ENCODE measurements around the gene HOXC10. TPM values are rescaled to one million over a fixed set of nuclear protein-coding genes. Genes with fewer than 3 reads are reported as not detected.

Gene HOXC10
- total RNA-seq, 1 experiment from 2014 or later: 3.8 TPM

- Histone ChIP-seq H4K20me1 (ENCODE audit: insufficient read depth) (no peaks in the 10 kb centered on the region), H3K4me2 (ENCODE audit: low read length) (no peak overlapping the region), H3K9me3 (ENCODE audit: control insufficient read depth in 1 of 2, insufficient read depth in 1 of 2, low read depth in 1 of 2, low read length in 2 of 2) (no peaks in the 10 kb centered on the region), H3K4me3 (replicated peaks in 1 of 2; ENCODE audit: low read depth in 1 of 2, low read length in 2 of 2) (no peak overlapping the region), H3K27ac (ENCODE audit: low read depth, low read length) (no peak overlapping the region), H3K9me2 (ENCODE audit: insufficient read depth) (no peaks in the 10 kb centered on the region), H3K4me1 (ENCODE audit: control insufficient read depth in 1 of 2, insufficient read depth in 2 of 2, low read length in 2 of 2) (peaks cover 6 to 11% of the 10 kb centered on the region in 2 experiments), H3K9ac (ENCODE audit: low read length) (no peak overlapping the region), H3K79me2 (ENCODE audit: insufficient read depth, low read length) (0 out of 2 replicates have a peak, but pooled peaks cover 3% of the 10 kb centered on the region), H3K27me3 (ENCODE audit: insufficient read depth, low read length) (no peaks in the 10 kb centered on the region), H2AFZ (ENCODE audit: low read depth, low read length, poor library complexity, severe bottlenecking) (no peak overlapping the region), H3K36me3 (ENCODE audit: control insufficient read depth in 1 of 2, insufficient read depth in 2 of 2, low read length in 2 of 2) (no peaks in the 10 kb centered on the region)
- ATAC-seq (no peak), DNase-seq (ENCODE audit: low read depth, low spot score) (no peak)
- BruUV-seq (replicated peaks): no TSS peak
- POLR2A ChIA-PET: no interaction called here
- intact Hi-C loops (cut with micrococcal nuclease): no loop called here
- no peak for TF ChIP-seq ZNF274 (IDR thresholded peaks at IDR 0.05; ENCODE audit: low read depth, low read length)
- TF ChIP-seq ATF3 (IDR thresholded peaks at IDR 0.05): no peak
- TF ChIP-seq, protein P1, sequence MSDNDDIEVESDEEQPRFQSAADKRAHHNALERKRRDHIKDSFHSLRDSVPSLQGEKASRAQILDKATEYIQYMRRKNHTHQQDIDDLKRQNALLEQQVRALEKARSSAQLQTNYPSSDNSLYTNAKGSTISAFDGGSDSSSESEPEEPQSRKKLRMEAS (IDR thresholded peaks at IDR 0.05): no peak
- TF ChIP-seq TCF7L2 (IDR thresholded peaks at IDR 0.05; ENCODE audit: borderline replicate concordance, extremely low read depth, insufficient read depth, insufficient read length): no peak
- no peak for TF ChIP-seq EZH2phosphoT487 (IDR thresholded peaks at IDR 0.05; ENCODE audit: borderline replicate concordance)
- TF ChIP-seq EZH2 (IDR thresholded peaks at IDR 0.05): no peak
- CTCF ChIA-PET: interaction anchor here (0.8 kb wide), 1 partner anchor 254 kb away, joined by 3 read pairs; no protein-coding TSS in a partner anchor
- RAD21 ChIA-PET (ENCODE audit: low non-redundant PET in 1 of 2, low total read pairs in 2 of 2, uncharacterized antibody in 2 of 2, unreplicated experiment in 2 of 2): no interaction called here
Observed at GRCh38 chr12:54010972-54011664, 26.2 kb downstream of the HOXC10 start.

DNA sequence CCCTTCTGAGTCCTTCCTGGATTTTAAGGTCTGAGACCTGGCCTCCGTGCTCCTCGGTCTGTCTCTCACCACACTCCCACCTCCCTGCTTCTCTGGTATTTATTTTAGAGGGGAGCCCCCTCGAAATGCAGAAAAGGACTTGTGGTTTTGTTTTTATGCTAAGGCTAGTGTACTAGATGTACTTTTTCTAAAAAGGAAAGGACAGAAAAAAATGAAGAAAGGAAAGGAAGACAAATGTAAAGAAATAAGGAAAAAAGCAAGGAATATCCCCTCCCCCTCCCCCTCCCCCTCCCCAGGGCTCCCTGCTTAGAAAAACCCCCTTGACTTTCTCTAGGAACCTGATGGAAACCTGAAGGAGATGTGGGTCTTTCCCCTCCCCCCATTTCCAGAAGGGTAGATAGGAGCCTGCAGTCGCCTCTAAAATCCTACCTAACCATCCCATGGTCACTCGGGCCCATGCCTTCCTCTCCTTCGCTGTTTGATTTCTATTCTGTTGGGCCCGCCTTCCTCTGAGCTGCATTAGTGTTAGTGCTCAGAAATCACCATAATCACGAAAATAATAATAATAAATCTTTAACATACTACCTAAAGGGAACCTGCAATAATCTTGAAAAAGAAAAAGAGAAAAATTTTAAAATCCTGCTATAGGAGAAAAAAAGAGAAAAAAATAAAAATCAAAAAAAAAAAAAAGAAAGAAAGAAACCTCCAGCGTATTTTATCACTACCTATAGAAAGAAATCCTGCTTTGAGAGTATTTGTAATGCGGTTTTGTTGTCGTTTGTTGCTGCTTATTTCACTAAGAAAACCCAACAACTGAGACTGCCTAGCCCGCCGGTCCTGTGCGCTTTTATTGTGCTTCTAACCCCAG is 27.0 kb downstream of the HOXC10 start:
- TF ChIP-seq, protein P1 (IDR thresholded peaks at IDR 0.05): no peak
- TF ChIP-seq YY1 (IDR thresholded peaks at IDR 0.05; ENCODE audit: extremely low read depth, insufficient replicate concordance, low read depth, low read length): no peak
- no peak for TF ChIP-seq EGR1 (IDR thresholded peaks at IDR 0.05; ENCODE audit: low read depth)
- TF ChIP-seq ELF1 (IDR thresholded peaks at IDR 0.05; ENCODE audit: borderline replicate concordance, low read depth): no peak
- no peaks in the 10 kb centered on the region for H3K36me3 ChIP-seq (ENCODE audit: control insufficient read depth in 1 of 2, insufficient read depth in 2 of 2, low read length in 2 of 2)
- H3K9ac ChIP-seq (ENCODE audit: low read length): no peak overlapping the region
- H3K9me3 ChIP-seq (ENCODE audit: control insufficient read depth in 1 of 2, insufficient read depth in 1 of 2, low read depth in 1 of 2, low read length in 2 of 2): no peaks in the 10 kb centered on the region
- CTCF ChIA-PET: interaction anchor here (1.7 kb wide), 1 partner anchor 180 kb away, joined by 5 read pairs; no protein-coding TSS in a partner anchor
- H2AFZ ChIP-seq (ENCODE audit: low read depth, low read length, poor library complexity, severe bottlenecking): no peak overlapping the region
- no peak overlapping the region for H3K27ac ChIP-seq (ENCODE audit: low read depth, low read length)
- BruUV-seq (replicated peaks): no TSS peak
- ATAC-seq: no peak
- H3K4me3 ChIP-seq (replicated peaks in 1 of 2; ENCODE audit: low read depth in 1 of 2, low read length in 2 of 2): no peak overlapping the region
- H3K4me2 ChIP-seq (ENCODE audit: low read length): no peak overlapping the region
- H3K4me1 ChIP-seq (ENCODE audit: control insufficient read depth in 1 of 2, insufficient read depth in 2 of 2, low read length in 2 of 2): peaks cover 6 to 11% of the 10 kb centered on the region in 2 experiments
- no peaks in the 10 kb centered on the region for H3K9me2 ChIP-seq (ENCODE audit: insufficient read depth)
- H3K27me3 ChIP-seq (ENCODE audit: insufficient read depth, low read length): no peaks in the 10 kb centered on the region
- intact Hi-C loops (cut with micrococcal nuclease): no loop called here
- H4K20me1 ChIP-seq (ENCODE audit: insufficient read depth): no peaks in the 10 kb centered on the region
- POLR2A ChIA-PET: no interaction called here
- RAD21 ChIA-PET (ENCODE audit: low non-redundant PET in 1 of 2, low total read pairs in 2 of 2, uncharacterized antibody in 2 of 2, unreplicated experiment in 2 of 2): no interaction called here
- no peaks in the 10 kb centered on the region for H3K79me2 ChIP-seq (ENCODE audit: insufficient read depth, low read length)
- no peak for DNase-seq (ENCODE audit: low read depth, low spot score)
